Measurements from ENCODE around the gene RPRD1B.

DNA sequence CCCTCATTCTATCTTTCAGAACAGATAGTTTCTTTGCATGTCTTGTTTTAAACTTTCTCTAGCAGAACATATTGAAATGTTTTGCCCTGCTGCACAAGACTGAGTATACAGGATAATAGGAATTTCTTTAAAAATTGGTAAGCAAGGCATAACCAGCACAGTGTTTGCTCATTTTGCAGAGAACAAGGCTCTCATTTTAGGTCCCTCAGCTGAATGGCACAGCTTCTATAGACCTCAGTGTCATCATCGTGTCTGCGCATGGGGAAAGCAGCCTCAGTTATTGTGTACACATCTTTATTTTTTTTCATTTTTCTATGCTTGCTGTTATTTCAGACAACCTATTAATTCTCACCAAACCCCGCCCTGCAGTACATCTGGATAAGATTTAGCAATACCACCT lies 36.0 kb upstream of the RPRD1B start:
- TF ChIP-seq CREB1 (CRISPR knock-in tag; IDR thresholded peaks at IDR 0.05; ENCODE audit: low read depth), result no peak
- no peak for TF ChIP-seq POLR2AphosphoS5 (IDR thresholded peaks at IDR 0.05; ENCODE audit: low read depth)
- TF ChIP-seq, protein P1, sequence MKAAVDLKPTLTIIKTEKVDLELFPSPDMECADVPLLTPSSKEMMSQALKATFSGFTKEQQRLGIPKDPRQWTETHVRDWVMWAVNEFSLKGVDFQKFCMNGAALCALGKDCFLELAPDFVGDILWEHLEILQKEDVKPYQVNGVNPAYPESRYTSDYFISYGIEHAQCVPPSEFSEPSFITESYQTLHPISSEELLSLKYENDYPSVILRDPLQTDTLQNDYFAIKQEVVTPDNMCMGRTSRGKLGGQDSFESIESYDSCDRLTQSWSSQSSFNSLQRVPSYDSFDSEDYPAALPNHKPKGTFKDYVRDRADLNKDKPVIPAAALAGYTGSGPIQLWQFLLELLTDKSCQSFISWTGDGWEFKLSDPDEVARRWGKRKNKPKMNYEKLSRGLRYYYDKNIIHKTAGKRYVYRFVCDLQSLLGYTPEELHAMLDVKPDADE (IDR thresholded peaks at IDR 0.05), result no peak
